Stimulated activated CD4-positive, alpha-beta T cell treated with anti-CD3 and anti-CD28 coated beads, Interleukin-1b, Interleukin-23, amount 100 ng/mL, for 1 hour (primary cell): Measurements from ENCODE around the gene SLC18A3.

Experiments
- DNase-seq, 2 donors: peaks; one replicate each; pipeline ENCODE4 v3.0.0-alpha.2; 2020; ENCODE audit warnings: low read depth in 2 of 2

Gene SLC18A3

DNA sequence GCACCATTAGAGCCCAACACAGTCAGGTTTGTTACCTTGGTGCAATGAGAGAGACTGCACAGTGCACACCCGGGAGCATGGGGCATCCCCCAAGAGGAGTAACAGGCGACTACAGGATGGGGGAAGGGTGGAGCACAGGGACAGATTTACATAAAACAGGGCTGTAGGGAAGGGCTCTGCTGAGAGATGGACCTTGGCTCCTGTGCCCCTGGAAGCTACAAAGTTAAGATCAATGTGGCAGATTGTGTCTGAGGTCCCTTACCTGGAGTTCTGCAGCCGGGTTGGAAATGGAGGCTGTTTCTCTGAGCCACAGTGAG, 13.7 kb upstream of the SLC18A3 start:
- no peak for DNase-seq

DNA sequence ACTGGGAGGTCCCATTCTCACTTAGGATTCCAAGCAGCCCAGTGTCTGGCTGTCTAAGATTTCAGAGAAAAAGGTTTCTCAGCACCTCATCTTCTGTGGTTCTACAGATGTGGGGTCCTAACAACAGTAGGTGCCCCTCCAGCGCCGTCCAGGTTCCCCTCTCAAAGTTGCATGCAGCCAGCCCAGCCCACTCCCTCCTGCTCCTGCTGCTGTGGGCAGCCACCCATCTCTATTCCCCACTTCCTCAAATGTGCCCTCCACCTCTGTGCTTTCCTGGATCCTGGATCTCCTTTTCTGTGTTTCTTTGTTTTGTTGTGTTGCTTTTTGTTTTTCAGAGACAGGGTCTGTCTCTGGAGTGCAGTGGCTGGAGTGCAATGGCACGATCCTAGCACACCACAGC, 13.3 kb upstream of the SLC18A3 start:
- no peak for DNase-seq

DNA sequence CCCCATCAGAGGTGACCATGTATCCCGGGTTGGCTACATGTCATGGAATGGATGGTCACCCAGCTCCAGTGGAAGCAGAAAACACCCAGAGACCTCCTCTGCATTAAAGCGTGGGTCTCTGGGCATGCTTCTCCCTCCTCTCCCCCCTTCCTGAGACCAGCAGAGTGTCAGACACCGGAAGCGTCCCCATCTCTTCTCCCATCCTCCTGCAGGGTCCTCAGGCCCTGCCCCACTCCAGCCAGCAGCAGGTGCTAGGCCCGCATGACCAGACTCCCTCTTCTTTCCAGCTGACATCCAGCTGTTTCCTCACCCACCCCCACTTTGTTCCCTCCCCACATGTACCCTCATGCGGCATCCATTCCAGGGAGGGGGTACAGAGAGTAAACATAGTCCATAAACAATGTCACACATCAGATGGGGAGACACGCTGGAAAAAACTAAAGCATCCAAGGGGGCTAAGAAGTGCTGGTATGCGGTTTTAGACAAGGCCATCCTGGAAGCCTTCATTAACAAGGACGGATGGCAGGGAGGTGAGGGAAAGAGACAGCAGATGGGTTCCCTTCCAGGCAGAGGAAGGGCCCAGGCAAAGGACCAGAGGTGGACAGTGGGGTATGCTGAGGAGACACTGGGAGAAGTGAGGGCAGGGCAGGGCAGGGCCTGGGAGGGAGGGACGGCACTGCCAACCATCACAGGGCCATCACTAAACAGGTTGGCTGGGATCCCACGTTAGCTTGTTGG, 12.5 kb upstream of the SLC18A3 start:
- DNase-seq = no peak

DNA sequence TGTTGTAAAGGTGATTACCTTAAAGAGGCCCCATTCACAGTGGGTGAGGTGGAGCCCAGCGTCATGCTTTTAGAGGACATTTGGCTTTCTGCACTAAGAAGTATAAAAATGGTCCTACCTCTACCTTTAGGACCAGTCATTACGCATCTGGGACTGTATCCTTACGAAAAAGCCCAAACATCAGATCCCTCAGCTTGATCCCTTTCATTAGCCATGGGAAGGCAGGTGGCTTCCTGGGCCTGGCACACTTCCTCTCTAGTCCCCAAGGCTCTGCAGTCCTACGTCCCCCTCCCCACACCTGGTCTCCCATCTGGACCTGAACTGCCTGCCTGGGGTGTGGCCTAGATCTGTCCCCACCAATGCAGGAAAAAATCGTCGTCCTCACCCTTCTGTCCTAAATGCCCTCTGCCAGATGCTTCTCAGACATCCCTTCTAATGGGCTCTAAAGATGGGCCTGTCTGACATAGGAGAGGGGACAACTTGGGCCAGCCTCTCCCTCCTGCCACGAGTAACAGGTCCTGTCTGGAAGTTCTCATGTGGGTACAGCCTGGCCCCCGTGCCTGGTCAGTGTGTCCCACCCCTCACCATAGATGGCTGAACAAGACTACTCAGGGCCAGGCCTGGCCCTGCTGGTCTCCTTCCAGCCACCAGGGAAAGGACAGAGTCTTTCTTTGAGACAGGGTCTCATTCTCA, 11.8 kb upstream of the SLC18A3 start:
- no peak for DNase-seq

DNA sequence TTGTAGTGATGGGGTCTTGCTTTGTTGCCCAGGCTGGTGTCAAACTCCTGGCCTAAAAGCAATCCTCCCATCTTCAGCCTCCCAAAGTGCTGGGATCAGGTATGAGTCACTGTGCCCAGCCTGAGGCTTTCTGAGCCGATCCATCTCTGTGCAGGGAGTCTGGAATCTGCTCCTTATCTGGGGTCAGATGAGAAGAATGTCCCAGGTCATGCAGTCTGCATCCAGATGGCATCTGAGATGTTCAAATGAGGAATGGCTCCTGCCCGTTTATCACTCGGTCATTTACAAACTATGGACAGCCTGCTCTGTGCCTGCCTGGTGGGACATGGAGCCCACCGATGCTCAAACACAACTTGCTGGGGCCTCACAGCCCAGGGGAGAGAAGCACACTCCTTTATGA, 11.1 kb upstream of the SLC18A3 start:
- DNase-seq = no peak

DNA sequence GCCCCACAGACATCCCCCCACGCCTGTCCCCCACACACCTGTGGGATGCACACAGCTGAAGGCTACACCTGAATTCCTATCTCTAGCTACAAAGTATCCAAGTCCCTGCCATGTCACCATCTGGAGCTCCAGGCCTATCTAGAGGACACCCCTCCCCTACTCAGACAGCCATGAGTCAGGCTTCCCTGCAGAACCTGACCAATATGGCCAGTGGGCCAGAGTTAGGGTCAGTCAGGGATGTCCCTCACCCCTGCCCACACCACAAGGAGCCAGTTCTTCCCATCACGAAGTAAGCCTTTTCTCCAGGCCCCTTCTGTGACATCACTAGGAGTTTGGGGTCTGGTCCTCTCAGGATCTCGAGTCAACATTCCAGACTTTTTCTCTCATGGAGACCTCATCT, 10.6 kb upstream of the SLC18A3 start:
- DNase-seq = no peak

DNA sequence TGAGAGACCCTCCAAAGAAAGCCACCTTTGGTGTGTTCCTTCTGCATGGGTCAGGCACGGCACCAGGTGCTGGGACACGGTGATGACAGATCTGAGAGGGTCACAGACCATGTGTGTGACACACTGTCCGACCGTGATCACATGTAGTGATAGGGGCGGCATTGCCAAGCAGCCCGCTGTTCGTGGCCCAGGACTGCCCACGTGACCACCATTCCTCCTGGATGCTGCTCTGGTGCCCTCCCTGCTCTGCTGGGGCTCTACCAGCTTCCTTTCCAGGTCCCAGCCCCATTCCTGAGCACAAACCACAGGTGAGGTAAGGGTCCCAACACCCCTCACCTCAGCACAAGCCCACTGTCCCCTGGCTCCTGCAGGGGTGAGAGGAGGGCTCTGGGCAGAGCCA, 10.1 kb upstream of the SLC18A3 start:
- no peak for DNase-seq

DNA sequence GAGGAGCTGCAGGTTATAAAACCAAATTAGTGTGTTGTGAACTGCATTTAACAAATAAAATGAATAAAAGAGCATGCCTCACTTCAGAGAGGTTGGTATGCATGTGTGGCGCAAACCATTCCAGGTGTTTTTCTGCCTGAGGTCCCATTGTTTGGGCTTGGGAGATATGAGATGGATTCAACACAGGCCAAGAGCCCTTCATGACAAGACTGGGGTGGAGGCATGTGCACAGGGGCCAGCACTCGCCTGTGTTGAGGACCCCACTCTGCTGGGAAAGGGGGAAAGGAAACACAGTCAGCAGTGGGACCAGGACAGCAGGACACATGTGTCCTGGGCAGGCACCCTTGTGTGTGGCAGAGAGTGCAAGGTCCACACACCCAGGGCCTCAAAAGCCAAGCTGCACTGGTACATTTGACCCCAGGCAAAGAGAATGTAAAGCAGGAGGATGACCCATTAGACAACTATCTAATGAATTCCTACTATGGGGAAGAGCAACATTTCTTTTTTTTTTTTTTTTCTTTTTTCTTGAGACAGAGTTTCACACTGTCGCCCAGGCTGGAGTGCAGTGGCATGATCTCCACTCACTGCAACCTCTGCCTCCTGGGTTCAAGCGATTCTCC, 9.2 kb upstream of the SLC18A3 start:
- no peak for DNase-seq

DNA sequence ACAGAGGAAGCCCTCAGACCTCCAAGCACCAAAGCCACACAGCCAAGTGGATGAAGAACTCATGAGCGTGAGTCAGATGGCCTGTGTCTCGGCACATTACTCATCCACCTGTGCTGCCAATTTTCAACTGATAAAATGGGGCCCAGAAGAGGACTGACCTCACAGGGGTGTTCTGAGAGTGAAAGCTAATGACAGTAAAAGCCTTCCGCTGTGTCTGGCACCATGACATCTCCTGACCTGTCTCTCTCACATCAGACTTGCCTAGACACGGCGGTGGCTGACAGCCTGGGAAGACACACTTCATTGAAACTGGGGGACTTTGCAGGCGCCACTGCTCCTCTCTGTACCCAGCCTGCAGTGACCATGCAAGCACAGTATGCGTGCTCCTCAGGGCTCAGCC, 8.3 kb upstream of the SLC18A3 start:
- no peak for DNase-seq

DNA sequence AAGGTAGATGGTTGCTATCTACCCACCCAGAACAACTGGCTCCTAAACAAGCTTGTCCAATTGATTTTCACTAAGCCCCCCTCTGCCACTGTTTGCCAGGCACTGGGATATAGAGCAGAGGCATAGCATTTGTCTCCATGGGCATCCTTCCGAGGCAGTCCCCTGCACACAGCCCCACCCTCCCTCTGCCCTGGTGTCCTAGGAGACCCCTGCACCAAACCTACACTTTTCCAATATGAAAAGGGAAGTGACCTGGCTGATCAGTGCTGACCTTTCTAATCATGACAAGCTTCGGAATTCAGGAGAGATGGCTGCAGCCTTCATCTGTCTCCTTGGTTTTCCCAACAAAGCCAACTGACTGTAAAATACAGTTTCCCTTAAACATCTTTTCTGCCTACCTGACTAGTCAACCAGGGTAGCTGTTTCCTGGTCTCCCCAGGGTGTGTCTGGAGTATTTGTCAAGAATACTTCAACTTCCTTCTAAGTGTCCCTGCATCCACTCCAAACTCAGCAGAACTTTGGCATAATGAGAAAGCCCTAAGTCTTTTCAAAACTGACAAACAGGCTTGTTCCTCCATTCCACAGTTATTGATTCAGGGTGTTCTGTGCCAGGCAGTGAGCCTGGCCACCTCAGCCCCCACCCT, 7.6 kb upstream of the SLC18A3 start:
- no peak for DNase-seq

DNA sequence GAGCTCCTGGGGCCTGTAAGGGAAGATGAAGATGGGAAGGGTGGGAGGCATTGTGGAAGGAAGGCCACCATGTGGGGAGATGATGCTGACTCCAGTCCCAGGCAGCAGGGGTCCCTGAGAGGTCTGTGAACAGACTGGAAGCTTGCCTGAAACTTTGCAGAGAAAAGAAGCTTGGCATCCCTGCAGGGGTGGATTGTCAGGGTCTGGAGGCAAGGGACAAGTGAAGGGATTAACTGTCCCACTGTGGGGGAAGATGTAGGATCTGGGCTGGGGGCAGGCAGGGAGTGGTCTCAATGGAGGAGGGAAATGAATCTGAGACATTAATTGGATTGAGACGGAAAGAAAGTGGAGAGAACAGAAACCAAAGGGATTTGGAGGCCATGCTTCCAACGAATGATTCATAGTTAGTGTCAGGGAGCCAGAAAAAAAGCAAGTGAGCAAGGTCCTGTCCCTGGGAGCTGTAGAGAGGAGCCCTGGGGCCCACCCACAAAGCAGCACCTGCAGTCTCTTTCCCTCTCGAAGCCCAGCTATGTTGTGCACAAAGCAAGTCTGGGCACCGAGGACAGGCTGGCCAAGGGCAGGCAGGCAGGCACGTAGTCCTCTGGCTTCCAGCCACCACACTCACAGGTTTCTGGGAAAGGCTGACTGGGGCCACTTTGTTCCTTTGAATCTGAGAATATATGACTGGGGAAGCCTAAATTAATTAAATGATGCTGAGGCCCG, 4.7 kb upstream of the SLC18A3 start:
- DNase-seq = no peak

DNA sequence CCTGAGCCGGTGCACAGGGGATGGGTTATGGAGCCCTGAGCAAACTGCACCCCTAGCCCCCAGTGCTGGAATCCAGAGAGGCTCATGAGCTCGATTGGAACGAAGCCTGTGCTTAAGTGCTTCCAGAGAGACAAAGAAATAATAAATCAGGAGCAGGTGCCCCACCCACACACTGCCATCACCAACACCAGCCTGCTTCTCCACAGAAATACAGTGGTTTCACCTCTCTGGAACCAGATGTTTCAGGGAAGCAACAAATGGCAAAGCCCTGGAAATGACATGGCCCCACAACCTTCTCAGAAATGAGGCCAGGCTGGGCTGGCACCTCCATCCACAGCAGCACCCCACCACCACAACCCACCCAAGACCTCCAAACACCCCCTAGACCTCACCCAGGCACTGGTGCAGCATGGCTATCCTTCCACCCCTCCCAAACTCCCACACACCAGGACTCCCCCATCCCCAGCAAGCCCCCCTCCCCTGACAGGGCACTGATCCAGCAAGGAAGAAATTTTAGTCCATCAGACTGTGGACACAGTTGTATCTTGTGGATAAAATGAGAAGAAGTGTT, 4.1 kb upstream of the SLC18A3 start:
- DNase-seq = no peak

DNA sequence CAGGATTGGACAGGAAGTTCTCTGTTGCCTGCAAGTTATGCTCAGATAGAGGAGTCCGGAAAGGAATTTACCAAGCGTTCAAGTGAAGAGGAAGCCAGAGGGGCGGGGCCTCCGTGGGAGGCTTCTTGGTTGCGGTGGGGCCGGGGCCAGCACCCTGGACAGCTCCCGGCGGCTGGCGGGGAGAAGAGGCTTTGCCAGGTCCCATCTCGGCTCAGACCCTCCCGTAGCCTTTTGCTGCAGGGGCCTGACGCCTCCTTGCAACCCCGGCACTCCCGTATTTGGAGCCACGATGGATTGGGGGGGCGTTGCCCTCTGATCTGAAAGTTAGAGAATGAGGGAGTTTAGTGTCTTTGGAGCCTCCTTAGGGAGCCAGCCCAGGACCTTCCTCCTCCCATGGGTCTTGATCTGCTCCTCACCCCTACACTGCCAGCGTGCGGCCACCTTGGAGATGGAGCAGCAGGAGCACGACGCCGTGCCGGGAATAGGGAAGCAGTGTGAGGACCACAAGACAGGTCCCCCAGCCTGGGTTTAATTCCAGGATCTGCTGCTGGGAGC, 3.1 kb upstream of the SLC18A3 start:
- DNase-seq = peak; percentile 18 to 32

DNA sequence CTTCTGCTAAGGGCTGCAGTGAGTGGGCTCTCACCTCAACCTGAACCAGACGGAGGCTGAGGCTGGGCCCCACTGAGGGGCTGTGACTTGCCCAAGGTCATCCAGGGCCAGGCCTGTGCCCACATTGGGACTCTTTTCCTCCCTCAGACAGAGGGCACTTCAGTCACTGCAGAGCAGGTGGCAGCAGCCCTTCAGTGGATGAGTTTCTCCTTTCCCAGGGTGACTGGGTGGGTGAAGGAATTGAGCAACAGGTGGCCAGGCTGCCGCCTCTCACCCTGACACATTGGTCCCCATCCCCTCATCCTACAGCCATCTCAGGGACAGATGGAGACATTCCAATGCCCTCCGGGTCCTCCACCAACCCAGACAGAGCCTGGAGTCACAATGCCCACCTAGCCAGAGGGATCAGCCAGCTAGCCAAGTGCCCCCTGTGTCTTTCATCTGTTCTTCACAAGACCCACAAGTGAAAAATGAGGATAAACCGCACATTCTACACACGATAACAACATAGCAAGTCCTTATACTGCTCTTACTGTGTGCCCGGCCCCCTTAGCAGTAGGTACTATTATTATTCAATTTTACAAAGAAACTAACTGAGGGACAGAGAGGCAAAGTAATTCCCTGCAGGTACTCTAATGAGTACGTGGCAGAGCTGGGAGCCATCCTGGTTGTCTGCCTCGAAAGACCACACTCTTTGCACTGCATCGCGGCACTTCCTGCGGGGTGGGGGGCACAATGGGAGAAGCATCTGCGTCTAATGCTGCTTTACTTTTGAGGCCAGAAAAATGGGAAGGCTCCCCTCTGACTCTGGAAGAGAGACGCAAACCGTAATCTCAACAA, 1.7 kb upstream of the SLC18A3 start:
- no peak for DNase-seq

DNA sequence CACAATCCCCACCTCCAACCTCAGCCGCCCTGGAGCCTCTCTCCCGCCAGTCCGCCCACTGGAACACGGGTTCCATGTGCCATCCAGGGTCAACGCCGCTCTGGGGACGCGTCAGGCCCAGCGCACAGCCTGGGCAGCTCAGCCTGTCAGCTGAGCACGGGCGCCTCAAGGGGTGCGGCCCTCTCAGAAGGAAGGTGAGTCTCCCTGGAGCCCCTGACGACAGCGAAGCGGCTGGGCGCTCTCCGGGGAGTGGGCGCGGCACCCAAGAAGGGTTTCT, 1.2 kb upstream of the SLC18A3 start:
- DNase-seq = no peak

DNA sequence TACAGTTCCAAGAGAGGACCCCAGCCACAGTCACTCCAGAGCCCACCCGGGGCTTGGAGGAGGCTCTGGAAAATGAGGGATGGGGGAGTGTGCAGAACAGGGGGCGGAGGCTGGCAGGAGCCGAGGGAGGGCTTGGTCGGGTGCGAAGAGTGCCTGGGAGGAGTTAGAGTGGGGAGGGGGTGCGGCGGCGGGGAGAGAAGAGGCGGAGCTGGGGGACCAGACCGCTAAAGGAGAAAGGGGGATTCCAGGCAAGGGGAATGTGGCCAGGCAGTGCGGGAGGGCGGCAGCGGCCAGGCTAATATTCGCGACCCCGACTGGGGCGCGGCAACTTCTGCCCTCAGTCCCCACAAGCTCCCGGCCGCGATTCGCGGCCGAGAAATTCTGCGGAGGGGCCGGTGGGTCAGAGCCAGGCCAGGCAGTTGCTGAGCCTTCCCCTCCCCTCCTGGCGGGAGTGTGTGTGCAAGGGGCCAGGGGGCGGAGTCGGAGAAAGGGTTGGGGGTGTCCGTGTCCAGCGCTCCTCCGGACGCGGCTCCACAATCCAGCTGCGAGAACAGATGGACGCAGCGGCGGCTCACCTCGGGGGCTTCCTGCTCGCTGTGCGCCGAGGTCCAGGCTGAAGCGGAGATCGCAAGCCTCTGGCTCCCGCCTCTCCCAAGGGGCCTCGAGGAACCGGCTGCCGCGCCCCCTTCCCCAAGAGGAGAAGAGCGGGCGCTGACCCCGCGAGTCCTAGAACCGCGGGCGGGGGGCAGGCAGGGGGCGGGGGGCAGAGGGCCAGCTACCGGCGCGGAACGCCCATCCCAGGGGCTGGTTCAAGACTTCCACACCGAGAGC, 612 bp upstream of the SLC18A3 start:
- DNase-seq = no peak

DNA sequence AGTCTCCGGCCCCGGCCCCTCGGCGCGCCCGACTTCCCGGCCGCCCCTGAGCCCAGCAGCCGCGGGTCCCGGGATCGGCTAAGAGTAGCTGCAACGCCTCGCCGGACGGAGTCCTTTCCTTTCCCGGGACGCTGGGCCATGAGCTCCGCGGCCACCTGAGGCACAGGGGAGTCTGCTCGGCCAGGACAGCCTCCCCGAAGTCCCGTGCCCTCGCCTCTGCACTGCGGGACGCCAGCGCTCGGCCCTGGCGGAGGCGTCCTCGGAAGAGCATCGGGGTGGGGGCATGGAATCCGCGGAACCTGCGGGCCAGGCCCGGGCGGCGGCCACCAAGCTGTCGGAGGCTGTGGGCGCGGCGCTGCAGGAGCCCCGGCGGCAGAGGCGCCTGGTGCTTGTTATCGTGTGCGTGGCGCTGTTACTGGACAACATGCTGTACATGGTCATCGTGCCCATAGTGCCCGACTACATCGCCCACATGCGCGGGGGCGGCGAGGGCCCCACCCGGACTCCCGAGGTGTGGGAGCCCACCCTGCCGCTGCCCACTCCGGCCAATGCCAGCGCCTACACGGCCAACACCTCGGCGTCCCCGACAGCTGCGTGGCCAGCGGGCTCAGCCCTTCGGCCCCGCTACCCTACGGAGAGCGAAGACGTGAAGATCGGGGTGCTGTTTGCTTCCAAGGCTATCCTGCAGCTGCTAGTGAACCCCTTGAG, 502 bp downstream of the SLC18A3 start:
- DNase-seq = no peak

DNA sequence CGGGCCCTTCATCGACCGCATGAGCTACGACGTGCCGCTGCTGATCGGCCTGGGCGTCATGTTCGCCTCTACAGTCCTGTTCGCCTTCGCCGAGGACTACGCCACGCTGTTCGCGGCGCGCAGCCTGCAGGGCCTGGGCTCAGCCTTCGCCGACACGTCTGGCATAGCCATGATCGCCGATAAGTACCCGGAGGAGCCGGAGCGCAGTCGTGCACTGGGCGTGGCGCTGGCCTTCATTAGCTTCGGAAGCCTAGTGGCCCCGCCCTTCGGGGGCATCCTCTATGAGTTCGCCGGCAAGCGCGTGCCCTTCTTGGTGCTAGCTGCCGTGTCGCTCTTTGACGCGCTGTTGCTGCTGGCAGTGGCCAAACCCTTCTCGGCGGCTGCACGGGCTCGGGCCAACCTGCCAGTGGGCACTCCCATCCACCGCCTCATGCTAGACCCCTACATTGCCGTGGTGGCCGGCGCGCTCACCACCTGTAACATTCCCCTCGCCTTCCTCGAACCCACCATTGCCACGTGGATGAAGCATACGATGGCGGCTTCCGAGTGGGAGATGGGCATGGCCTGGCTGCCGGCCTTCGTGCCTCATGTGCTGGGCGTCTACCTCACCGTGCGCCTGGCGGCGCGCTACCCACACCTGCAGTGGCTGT, 1.2 kb downstream of the SLC18A3 start:
- no peak for DNase-seq
